DND-41 (cell line): ENCODE data around the gene ZNF709.
A peak's percentile ranks its signal among the peaks of the same experiment; 100 is the strongest.
"Not testable (repeated sequence)": the region's sequence is repeated elsewhere in the genome, so short reads cannot be mapped to it uniquely, and the experiment has no call there.

Experiments
- ATAC-seq: fragments of 200-7000 bp; cut with Tn5 transposase; 3 replicates; pipeline ENCODE4 v1.9.1; 2021; ENCODE audit warnings: low read depth; ENCODE audit not compliant: insufficient read depth
- DNase-seq: peaks from one replicate; pipeline ENCODE4 v3.0.0-alpha.2; 2020
- H2AFZ ChIP-seq: 2 replicates; pipeline ENCODE4 v1.6.0; 2012; ENCODE audit warnings: low read depth, low read length
- H3K27ac ChIP-seq: 2 replicates; pipeline ENCODE4 v1.5.1; 2012; ENCODE audit warnings: low read length, inconsistent platforms
- H3K27me3 ChIP-seq: fragments of 200-600 bp; sonication (generic); 2 replicates; pipeline ENCODE4 v1.6.0; 2012; ENCODE audit warnings: low read length, mild to moderate bottlenecking, inconsistent platforms; ENCODE audit not compliant: insufficient read depth, poor library complexity
- H3K36me3 ChIP-seq: 2 replicates; pipeline ENCODE4 v1.5.1; 2012; ENCODE audit warnings: low read length, inconsistent platforms; ENCODE audit not compliant: insufficient read depth
- H3K4me1 ChIP-seq: 2 replicates; pipeline ENCODE4 v1.5.1; 2012; ENCODE audit warnings: mild to moderate bottlenecking, low read length; ENCODE audit not compliant: insufficient read depth
- H3K4me2 ChIP-seq: 2 replicates; pipeline ENCODE4 v1.6.0; 2012; ENCODE audit warnings: mild to moderate bottlenecking, moderate library complexity, low read length, inconsistent platforms; ENCODE audit not compliant: insufficient read depth
- H3K4me3 ChIP-seq, 2 experiments: fragments of 200-600 bp in 1 of 2; shearing (Covaris generic) in 1 of 2; 2 replicates each; pipeline ENCODE4 v1.5.1; 2012 to 2016; ENCODE audit warnings: inconsistent platforms in 2 of 2, low read length in 2 of 2, mild to moderate bottlenecking in 2 of 2, low read depth in 1 of 2, moderate library complexity in 1 of 2
- H3K79me2 ChIP-seq: 2 replicates; pipeline ENCODE4 v1.6.0; 2012; ENCODE audit warnings: low read length, inconsistent platforms; ENCODE audit not compliant: insufficient read depth
- H3K9ac ChIP-seq: 2 replicates; pipeline ENCODE4 v1.6.0; 2012; ENCODE audit warnings: low read depth, mild to moderate bottlenecking, inconsistent platforms, low read length, moderate library complexity
- H3K9me3 ChIP-seq: 2 replicates; pipeline ENCODE4 v1.5.1; 2012; ENCODE audit warnings: low read length, moderate library complexity, mild to moderate bottlenecking, inconsistent platforms; ENCODE audit not compliant: insufficient read depth, severe bottlenecking
- H4K20me1 ChIP-seq: 2 replicates; pipeline ENCODE4 v1.6.0; 2012; ENCODE audit warnings: low read length; ENCODE audit not compliant: insufficient read depth
- CTCF ChIP-seq: IDR thresholded peaks from 2 replicates; pipeline ENCODE4 v1.5.1; 2012; ENCODE audit warnings: borderline replicate concordance, low read length, moderate library complexity, mild to moderate bottlenecking; ENCODE audit not compliant: poor library complexity, severe bottlenecking; ENCODE audit errors: extremely low read depth
- EZH2 ChIP-seq: IDR thresholded peaks from 3 replicates; pipeline ENCODE4 v1.6.1; 2012; ENCODE audit warnings: borderline replicate concordance, low read depth, mild to moderate bottlenecking, moderate library complexity, low read length, inconsistent platforms; ENCODE audit not compliant: severe bottlenecking

Gene ZNF709

GRCh38 chr19:12496480-12496879 lies 11.9 kb upstream of the ZNF709 start:
- no peak overlapping the region for H3K4me2 ChIP-seq
- H3K4me1 ChIP-seq: peaks cover 13% of the 10 kb centered on the region
- DNase-seq: no peak
- ATAC-seq: no peak
- H3K9ac ChIP-seq: no peak overlapping the region
- no peaks in the 10 kb centered on the region for H3K9me3 ChIP-seq
- no peak overlapping the region for H2AFZ ChIP-seq
- no peaks in the 10 kb centered on the region for H4K20me1 ChIP-seq
- H3K27me3 ChIP-seq: no peaks in the 10 kb centered on the region
- H3K4me3 ChIP-seq: no peak overlapping the region
- no peak for TF ChIP-seq EZH2
- no peak for TF ChIP-seq CTCF
- H3K79me2 ChIP-seq: no peaks in the 10 kb centered on the region
- H3K36me3 ChIP-seq: no peaks in the 10 kb centered on the region
- no peak overlapping the region for H3K27ac ChIP-seq

- peak overlapping the region; percentile 58 for H2AFZ ChIP-seq
- H3K27ac ChIP-seq: peak overlapping the region; percentile 61
- no peaks in the 10 kb centered on the region for H3K27me3 ChIP-seq
- no peaks in the 10 kb centered on the region for H3K79me2 ChIP-seq
- H4K20me1 ChIP-seq: no peaks in the 10 kb centered on the region
- H3K36me3 ChIP-seq: no peaks in the 10 kb centered on the region
- DNase-seq: peak; percentile 90
- peaks cover 13% of the 10 kb centered on the region for H3K4me1 ChIP-seq
- H3K9me3 ChIP-seq: no peaks in the 10 kb centered on the region
- ATAC-seq: peak; percentile 98
- TF ChIP-seq CTCF (peak; percentile 70), EZH2 (no peak)
- H3K9ac ChIP-seq: peak overlapping the region; percentile 60
- H3K4me2 ChIP-seq: peak overlapping the region; percentile 61
- H3K4me3 ChIP-seq: peak overlapping the region; percentile 11 to 51; a peak in 3 of 4 replicates
Measured at GRCh38 chr19:12495002-12495802, 10.6 kb upstream of the ZNF709 start.

- no peaks in the 10 kb centered on the region for H3K9me3 ChIP-seq
- DNase-seq: no peak
- H3K4me2 ChIP-seq: peak overlapping the region; percentile 61; the same call in 1 of the 2 replicates
- H3K27me3 ChIP-seq: no peaks in the 10 kb centered on the region
- no peak overlapping the region for H3K27ac ChIP-seq
- H3K9ac ChIP-seq: peak overlapping the region; percentile 60; the same call in 1 of the 2 replicates
- TF ChIP-seq CTCF (no peak), EZH2 (no peak)
- H3K79me2 ChIP-seq: no peaks in the 10 kb centered on the region
- no peak overlapping the region; the same call in 1 of the 2 replicates for H2AFZ ChIP-seq
- ATAC-seq: no peak
- H3K4me3 ChIP-seq: no peak overlapping the region
- no peaks in the 10 kb centered on the region for H4K20me1 ChIP-seq
- peaks cover 13% of the 10 kb centered on the region for H3K4me1 ChIP-seq
- no peaks in the 10 kb centered on the region for H3K36me3 ChIP-seq
Measured at GRCh38 chr19:12494260-12494860, 9.7 kb upstream of the ZNF709 start.

DNA sequence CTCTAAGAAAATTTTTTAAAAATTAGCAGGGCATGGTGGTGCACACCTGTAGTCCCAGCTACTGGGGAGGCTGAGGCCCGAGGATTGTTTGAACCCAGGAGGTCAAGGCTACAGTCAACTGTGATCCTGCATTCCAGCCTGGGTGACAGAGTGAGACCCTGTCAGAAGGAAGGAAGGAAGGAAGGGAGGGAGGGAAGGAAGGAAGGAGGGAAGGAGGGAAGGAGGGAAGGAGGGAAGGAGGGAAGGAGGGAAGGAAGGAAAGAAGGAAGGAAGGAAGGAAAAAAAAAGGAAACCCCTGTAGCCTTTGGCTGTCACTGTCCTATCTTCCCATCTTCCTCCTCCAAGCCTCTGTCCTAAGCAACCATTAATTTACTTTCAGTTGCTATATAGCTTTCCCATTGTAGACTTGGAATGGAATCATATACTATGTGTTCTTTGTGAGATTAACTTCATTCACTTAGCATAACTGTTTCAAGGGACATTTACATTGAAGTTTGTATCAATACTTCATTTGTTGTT lies 1.7 kb upstream of the ZNF709 start:
- ATAC-seq, H3K4me2 ChIP-seq, H4K20me1 ChIP-seq, H3K27ac ChIP-seq, H2AFZ ChIP-seq, H3K9me3 ChIP-seq, DNase-seq, H3K27me3 ChIP-seq, H3K9ac ChIP-seq, H3K4me3 ChIP-seq, H3K36me3 ChIP-seq: not testable (repeated sequence)
- Histone ChIP-seq H3K79me2 (peaks cover 32% of the 10 kb centered on the region), H3K4me1 (peaks cover 29% of the 10 kb centered on the region)
